SJCRH30 (cell line): ENCODE data around the gene GPR83. TPM values are rescaled to one million over a fixed set of nuclear protein-coding genes. Genes with fewer than 3 reads are reported as not detected.

Experiments used
- DNase-seq, 2 experiments: peaks; one replicate each; pipeline ENCODE4 v3.0.0-alpha.2; 2015 to 2020
- H3K27ac ChIP-seq: fragments of 250-450 bp; sonication (Bioruptor Pico); 2 replicates; pipeline ENCODE4 v1.5.1; 2020; ENCODE audit warnings: mild to moderate bottlenecking, moderate library complexity
- H3K27me3 ChIP-seq: fragments of 250-450 bp; sonication (Bioruptor Pico); 2 replicates; pipeline ENCODE4 v1.5.1; 2020; ENCODE audit warnings: mild to moderate bottlenecking, moderate library complexity
- H3K36me3 ChIP-seq: fragments of 250-450 bp; sonication (Bioruptor Pico); 2 replicates; pipeline ENCODE4 v1.5.1; 2020; ENCODE audit warnings: mild to moderate bottlenecking, moderate library complexity
- H3K4me1 ChIP-seq: fragments of 250-450 bp; sonication (Bioruptor Pico); 2 replicates; pipeline ENCODE4 v1.5.1; 2020; ENCODE audit warnings: mild to moderate bottlenecking, moderate library complexity
- H3K4me3 ChIP-seq: fragments of 250-450 bp; sonication (Bioruptor Pico); 2 replicates; pipeline ENCODE4 v1.5.1; 2020; ENCODE audit warnings: mild to moderate bottlenecking, moderate library complexity
- H3K9me3 ChIP-seq: fragments of 250-450 bp; sonication (Bioruptor Pico); replicated peaks from 2 replicates; pipeline ENCODE4 v1.5.1; 2020; ENCODE audit warnings: mild to moderate bottlenecking, moderate library complexity
- total RNA-seq: library from RNA; depleted of rRNA; stranded (reverse); fragments of >200 nt; shearing (Covaris generic); gene quantifications from 2 replicates; pipeline ENCODE4 v1.2.3, GENCODE V29; 2014; rRNA removed

GPR83 gene
- total RNA-seq, 1 experiment from 2014 or later, result 0.04 TPM

GRCh38 chr11:94330789-94331188, 70.4 kb downstream of the GPR83 start:
- Histone ChIP-seq H3K4me3 (no peak overlapping the region), H3K9me3 (no peaks in the 10 kb centered on the region), H3K27ac (no peak overlapping the region), H3K36me3 (no peaks in the 10 kb centered on the region), H3K4me1 (no peaks in the 10 kb centered on the region), H3K27me3 (no peaks in the 10 kb centered on the region)
- DNase-seq, result no peak

GRCh38 chr11:94329501-94329900, 71.7 kb downstream of the GPR83 start:
- DNase-seq, result no peak
- Histone ChIP-seq H3K4me3 (no peak overlapping the region), H3K27me3 (no peaks in the 10 kb centered on the region), H3K27ac (no peak overlapping the region), H3K36me3 (no peaks in the 10 kb centered on the region), H3K4me1 (no peaks in the 10 kb centered on the region), H3K9me3 (no peaks in the 10 kb centered on the region)

- no peak for DNase-seq
- no peaks in the 10 kb centered on the region for H3K27me3 ChIP-seq
- H3K4me1 ChIP-seq, result no peaks in the 10 kb centered on the region
- H3K9me3 ChIP-seq, result no peaks in the 10 kb centered on the region
- no peak overlapping the region for H3K27ac ChIP-seq
- no peaks in the 10 kb centered on the region for H3K36me3 ChIP-seq
- no peak overlapping the region for H3K4me3 ChIP-seq
These were observed 72.6 kb downstream of the GPR83 start for GRCh38 chr11:94328587-94329080.

Other genes starting within 250 kb of the GPR83 start
- not detected in 2 replicates for gene IZUMO1R, start 96.8 kb downstream of the GPR83 start, total RNA-seq
- gene MRE11, start 92.4 kb upstream of the GPR83 start, total RNA-seq, result 30.6 and 34.6 TPM in 2 replicates
- 14.5 and 14.9 TPM in 2 replicates for gene ANKRD49, start 92.6 kb upstream of the GPR83 start, total RNA-seq
- gene C11orf97, start 111.0 kb upstream of the GPR83 start, total RNA-seq, result not detected in 2 replicates
- 0.42 and 0.46 TPM in 2 replicates for gene FUT4, start 142.5 kb upstream of the GPR83 start, total RNA-seq
- gene PIWIL4, start 165.9 kb upstream of the GPR83 start, total RNA-seq, result not detected in 2 replicates